ENCODE results near the gene POLR3E.

POLR3E gene

DNA sequence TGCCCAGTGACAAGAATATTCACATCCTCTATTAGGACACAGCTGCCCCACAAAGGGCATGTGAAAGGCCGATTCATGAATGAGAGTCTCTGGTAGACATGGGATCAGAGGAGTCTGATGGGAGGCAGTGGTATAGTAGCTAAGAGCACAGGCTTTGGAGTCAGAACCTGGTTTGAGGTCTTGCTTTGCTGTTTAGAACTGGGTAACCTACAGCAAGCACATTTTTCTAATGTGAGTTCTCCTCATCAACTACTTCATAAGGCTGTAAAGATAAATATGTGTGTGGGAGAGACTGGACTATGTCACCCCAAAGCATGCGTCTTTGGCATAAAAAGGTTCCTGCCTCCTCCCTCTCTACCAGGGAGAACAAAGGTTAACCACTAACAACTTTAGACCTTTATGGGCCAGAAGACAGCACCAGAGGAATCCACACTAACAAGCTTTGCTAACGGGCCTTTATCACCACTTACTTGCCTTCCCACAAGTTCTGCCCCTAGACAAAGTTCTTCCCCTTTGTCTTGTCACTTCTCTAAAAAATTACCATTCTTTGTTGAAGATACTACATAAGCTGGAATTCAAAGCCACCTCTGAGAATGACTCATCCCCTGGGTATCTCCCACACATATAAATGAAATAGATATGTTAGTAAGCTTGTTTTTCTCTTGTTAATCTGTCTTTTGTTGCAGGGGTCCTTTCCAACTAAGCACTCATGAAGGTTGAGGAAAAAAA lies 56.1 kb downstream of the POLR3E start:
- TF ChIP-seq, protein P1, sequence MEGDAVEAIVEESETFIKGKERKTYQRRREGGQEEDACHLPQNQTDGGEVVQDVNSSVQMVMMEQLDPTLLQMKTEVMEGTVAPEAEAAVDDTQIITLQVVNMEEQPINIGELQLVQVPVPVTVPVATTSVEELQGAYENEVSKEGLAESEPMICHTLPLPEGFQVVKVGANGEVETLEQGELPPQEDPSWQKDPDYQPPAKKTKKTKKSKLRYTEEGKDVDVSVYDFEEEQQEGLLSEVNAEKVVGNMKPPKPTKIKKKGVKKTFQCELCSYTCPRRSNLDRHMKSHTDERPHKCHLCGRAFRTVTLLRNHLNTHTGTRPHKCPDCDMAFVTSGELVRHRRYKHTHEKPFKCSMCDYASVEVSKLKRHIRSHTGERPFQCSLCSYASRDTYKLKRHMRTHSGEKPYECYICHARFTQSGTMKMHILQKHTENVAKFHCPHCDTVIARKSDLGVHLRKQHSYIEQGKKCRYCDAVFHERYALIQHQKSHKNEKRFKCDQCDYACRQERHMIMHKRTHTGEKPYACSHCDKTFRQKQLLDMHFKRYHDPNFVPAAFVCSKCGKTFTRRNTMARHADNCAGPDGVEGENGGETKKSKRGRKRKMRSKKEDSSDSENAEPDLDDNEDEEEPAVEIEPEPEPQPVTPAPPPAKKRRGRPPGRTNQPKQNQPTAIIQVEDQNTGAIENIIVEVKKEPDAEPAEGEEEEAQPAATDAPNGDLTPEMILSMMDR (IDR thresholded peaks at IDR 0.05; ENCODE audit: insufficient read depth, low read depth, low read length, missing control alignments), result no peak
- peak; percentile 58 for DNase-seq (ENCODE audit: low read depth)
- H3K4me3 ChIP-seq (ENCODE audit: low read length), result no peak overlapping the region

DNA sequence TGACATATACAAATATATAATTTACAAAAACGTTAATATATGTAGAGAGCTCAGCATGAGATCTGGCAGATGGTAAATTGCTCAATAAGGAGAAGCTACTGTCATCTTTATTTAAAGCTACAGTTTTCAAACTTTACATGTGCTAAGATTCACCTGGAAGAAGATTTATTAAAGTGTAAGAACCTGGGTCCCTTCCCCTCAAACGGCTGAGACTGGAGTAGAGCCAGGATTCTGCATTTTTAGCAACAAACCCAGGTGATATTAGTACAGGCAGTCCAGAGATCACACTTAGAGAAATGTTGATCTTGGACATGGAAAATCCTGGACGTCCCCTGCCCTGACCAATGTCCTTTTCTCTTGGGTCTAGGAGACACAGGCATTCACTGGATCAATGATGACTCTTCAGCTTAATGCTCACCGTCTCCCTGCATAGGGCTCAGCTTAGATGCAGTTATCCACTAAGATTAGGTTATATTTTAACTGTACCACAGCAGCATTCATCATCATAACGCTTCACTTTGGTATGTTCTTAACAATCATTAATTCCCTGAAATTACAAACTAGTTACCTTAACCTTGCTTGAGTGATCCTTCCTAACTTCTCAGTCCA lies 56.8 kb downstream of the POLR3E start:
- no peak overlapping the region for H3K4me3 ChIP-seq (ENCODE audit: low read length)
- TF ChIP-seq, protein P1 (IDR thresholded peaks at IDR 0.05; ENCODE audit: insufficient read depth, low read depth, low read length, missing control alignments), result no peak
- DNase-seq (ENCODE audit: low read depth), result no peak

DNA sequence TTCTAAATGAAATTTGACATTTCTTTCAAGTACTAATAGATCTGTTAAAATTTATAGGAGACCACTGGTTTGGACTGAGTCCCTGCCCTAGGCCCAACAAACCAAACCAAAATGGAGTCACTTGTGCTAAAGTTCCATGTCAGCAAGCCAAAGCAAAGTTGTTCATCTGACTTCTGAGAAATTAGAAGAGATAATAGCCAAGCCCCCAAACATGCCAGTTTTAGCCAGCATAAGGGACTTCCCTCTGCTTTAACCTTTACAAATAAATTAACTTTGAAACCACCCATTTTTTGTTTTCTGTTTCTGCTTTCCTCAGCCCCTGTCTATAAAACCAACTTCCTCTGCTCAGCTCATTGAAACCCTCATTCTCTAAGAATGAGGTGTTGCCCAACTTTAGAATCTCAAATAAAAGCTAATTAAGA lies 58.3 kb downstream of the POLR3E start:
- TF ChIP-seq, protein P1 (IDR thresholded peaks at IDR 0.05; ENCODE audit: insufficient read depth, low read depth, low read length, missing control alignments), result no peak
- no peak overlapping the region for H3K4me3 ChIP-seq (ENCODE audit: low read length)
- DNase-seq (ENCODE audit: low read depth), result no peak

DNA sequence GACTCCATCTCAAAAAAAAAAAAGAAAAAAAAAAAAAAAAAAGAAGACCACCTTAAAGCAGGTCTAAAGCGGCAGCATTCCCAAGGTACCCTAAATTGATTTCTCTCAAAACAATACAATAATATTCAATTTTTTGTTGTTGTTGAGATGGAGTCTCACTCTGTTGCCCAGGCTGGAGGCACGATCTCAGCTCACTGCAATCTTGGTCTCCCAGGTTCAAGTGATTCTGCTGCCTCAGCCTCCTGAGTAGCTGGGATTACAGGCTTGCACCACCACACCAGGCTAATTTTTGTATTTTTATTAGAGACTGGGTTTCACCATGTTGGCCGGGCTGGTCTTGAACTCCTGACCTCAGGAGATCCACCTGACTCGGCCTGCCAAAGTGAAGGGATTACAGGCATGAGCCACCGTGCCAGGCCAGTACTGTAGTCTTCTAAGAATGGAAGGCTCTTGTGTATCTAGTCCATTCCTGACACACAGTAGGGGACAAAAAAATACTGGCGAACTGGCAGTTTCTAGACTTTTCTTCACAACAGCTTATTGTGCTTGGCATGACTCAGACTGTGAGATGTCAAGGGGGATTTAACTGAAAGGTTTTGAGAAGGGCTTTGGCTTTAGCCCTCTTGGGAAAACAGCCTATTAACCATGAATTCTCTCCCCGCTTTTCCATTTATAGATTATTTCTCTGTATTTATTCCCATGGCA lies 59.9 kb downstream of the POLR3E start:
- H3K4me3 ChIP-seq (ENCODE audit: low read length), result no peak overlapping the region
- TF ChIP-seq, protein P1 (IDR thresholded peaks at IDR 0.05; ENCODE audit: insufficient read depth, low read depth, low read length, missing control alignments), result no peak
- DNase-seq (ENCODE audit: low read depth), result no peak

DNA sequence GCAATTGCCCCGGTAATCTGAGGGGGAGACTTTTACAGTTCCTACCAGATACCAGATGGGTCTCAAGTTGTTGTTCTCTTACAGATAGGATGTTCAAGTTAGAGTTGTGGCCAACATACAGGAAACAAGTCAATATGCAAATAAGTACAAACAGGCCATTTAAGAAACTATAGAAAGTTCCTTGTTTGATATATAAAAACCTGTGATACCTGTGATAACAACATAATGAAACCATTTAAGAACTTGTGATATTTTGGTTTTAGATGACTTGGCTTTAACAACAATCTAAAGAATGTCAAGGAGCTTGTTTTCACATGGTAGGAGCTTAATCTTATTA lies 60.4 kb downstream of the POLR3E start:
- no peak for DNase-seq (ENCODE audit: low read depth)
- no peak overlapping the region for H3K4me3 ChIP-seq (ENCODE audit: low read length)

DNA sequence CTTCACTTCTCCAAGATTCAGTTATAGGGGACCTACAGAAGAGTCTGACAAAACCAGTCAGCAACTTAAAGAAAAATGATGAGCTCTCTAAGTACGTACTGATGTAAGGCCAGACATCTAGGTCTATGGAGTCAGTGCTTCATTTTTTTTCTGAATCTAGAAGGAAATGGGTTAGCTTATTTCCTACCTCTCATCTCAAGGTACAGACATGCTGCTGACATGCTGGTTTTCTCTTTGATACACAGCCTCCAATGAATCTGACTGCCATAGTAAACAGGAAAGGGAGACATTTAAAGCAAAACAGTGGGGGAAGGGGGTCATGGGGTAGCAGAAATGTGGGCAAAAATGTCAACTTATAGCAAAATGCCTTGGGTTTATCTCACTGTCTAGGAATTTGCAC lies 60.8 kb downstream of the POLR3E start:
- no peak for DNase-seq (ENCODE audit: low read depth)
- no peak overlapping the region for H3K4me3 ChIP-seq (ENCODE audit: low read length)
- TF ChIP-seq, protein P1 (IDR thresholded peaks at IDR 0.05; ENCODE audit: insufficient read depth, low read depth, low read length, missing control alignments), result no peak

More for the DNA sequence above, 60.4 kb downstream of the POLR3E start:
- TF ChIP-seq, protein P1 (IDR thresholded peaks at IDR 0.05; ENCODE audit: insufficient read depth, low read depth, low read length, missing control alignments), result no peak
